Measurements from ENCODE around the gene RHOBTB1.

RHOBTB1 gene

GRCh38 chr10:60958892-60959601, 15.1 kb upstream of the RHOBTB1 start:
- Histone ChIP-seq H3K9me2 (replicated peaks; ENCODE audit: control insufficient read depth, low read length) (no peaks in the 10 kb centered on the region), H3F3A (ENCODE audit: control insufficient read depth, insufficient read depth) (no peaks in the 10 kb centered on the region), H3K4me1 (ENCODE audit: control insufficient read depth, low read length) (peaks cover 6% of the 10 kb centered on the region; the same call in 1 of the 2 replicates), H3K36me3 (ENCODE audit: control insufficient read depth, low read length) (no peaks in the 10 kb centered on the region), H3K4me3 (ENCODE audit: low read length) (no peak overlapping the region), H3K4me2 (ENCODE audit: low read length) (no peak overlapping the region), H3K27me3 (ENCODE audit: control insufficient read depth, low read length) (peaks cover 9% of the 10 kb centered on the region; the same call in 1 of the 2 replicates), H3K27ac (ENCODE audit: low read depth, low read length) (no peak overlapping the region), H3K79me2 (ENCODE audit: control insufficient read depth, low read length) (no peaks in the 10 kb centered on the region), H3K9me3 (ENCODE audit: control insufficient read depth, insufficient read depth, low read length) (no peaks in the 10 kb centered on the region), H4K20me1 (ENCODE audit: control insufficient read depth, insufficient read depth, low read depth, low read length) (no peaks in the 10 kb centered on the region)
- TF ChIP-seq CTCF (IDR thresholded peaks at IDR 0.05; ENCODE audit: low read depth, low read length, poor library complexity, severe bottlenecking) (no peak), EZH2phosphoT487 (IDR thresholded peaks at IDR 0.05; ENCODE audit: borderline replicate concordance, low read length) (no peak)

GRCh38 chr10:60957667-60958221, 13.8 kb upstream of the RHOBTB1 start:
- TF ChIP-seq EZH2phosphoT487 (IDR thresholded peaks at IDR 0.05; ENCODE audit: borderline replicate concordance, low read length) (no peak), CTCF (IDR thresholded peaks at IDR 0.05; ENCODE audit: low read depth, low read length, poor library complexity, severe bottlenecking) (no peak)
- Histone ChIP-seq H3K79me2 (ENCODE audit: control insufficient read depth, low read length) (no peaks in the 10 kb centered on the region), H3K9me3 (ENCODE audit: control insufficient read depth, insufficient read depth, low read length) (no peaks in the 10 kb centered on the region), H3K4me3 (ENCODE audit: low read length) (no peak overlapping the region), H3K4me2 (ENCODE audit: low read length) (no peak overlapping the region), H3K27ac (ENCODE audit: low read depth, low read length) (no peak overlapping the region), H3K9me2 (replicated peaks; ENCODE audit: control insufficient read depth, low read length) (no peaks in the 10 kb centered on the region), H3K27me3 (ENCODE audit: control insufficient read depth, low read length) (peaks cover 9% of the 10 kb centered on the region; the same call in 1 of the 2 replicates), H3K36me3 (ENCODE audit: control insufficient read depth, low read length) (no peaks in the 10 kb centered on the region), H3F3A (ENCODE audit: control insufficient read depth, insufficient read depth) (no peaks in the 10 kb centered on the region), H4K20me1 (ENCODE audit: control insufficient read depth, insufficient read depth, low read depth, low read length) (no peaks in the 10 kb centered on the region), H3K4me1 (ENCODE audit: control insufficient read depth, low read length) (peaks cover 6% of the 10 kb centered on the region; the same call in 1 of the 2 replicates)

GRCh38 chr10:60955957-60956425, 12.0 kb upstream of the RHOBTB1 start:
- Histone ChIP-seq H3K9me2 (replicated peaks; ENCODE audit: control insufficient read depth, low read length) (no peaks in the 10 kb centered on the region), H3K27ac (ENCODE audit: low read depth, low read length) (no peak overlapping the region), H3K4me1 (ENCODE audit: control insufficient read depth, low read length) (peaks cover 4% of the 10 kb centered on the region; the same call in 1 of the 2 replicates), H3F3A (ENCODE audit: control insufficient read depth, insufficient read depth) (no peaks in the 10 kb centered on the region), H3K27me3 (ENCODE audit: control insufficient read depth, low read length) (peaks cover 9% of the 10 kb centered on the region; the same call in 1 of the 2 replicates), H4K20me1 (ENCODE audit: control insufficient read depth, insufficient read depth, low read depth, low read length) (no peaks in the 10 kb centered on the region), H3K36me3 (ENCODE audit: control insufficient read depth, low read length) (no peaks in the 10 kb centered on the region), H3K4me2 (ENCODE audit: low read length) (no peak overlapping the region), H3K4me3 (ENCODE audit: low read length) (no peak overlapping the region), H3K79me2 (ENCODE audit: control insufficient read depth, low read length) (no peaks in the 10 kb centered on the region), H3K9me3 (ENCODE audit: control insufficient read depth, insufficient read depth, low read length) (no peaks in the 10 kb centered on the region)
- TF ChIP-seq EZH2phosphoT487 (IDR thresholded peaks at IDR 0.05; ENCODE audit: borderline replicate concordance, low read length), result no peak

- H4K20me1 ChIP-seq (ENCODE audit: control insufficient read depth, insufficient read depth, low read depth, low read length), result no peaks in the 10 kb centered on the region
- no peaks in the 10 kb centered on the region for H3K36me3 ChIP-seq (ENCODE audit: control insufficient read depth, low read length)
- H3K9me2 ChIP-seq (replicated peaks; ENCODE audit: control insufficient read depth, low read length), result no peaks in the 10 kb centered on the region
- H3K79me2 ChIP-seq (ENCODE audit: control insufficient read depth, low read length), result no peaks in the 10 kb centered on the region
- H3K27ac ChIP-seq (ENCODE audit: low read depth, low read length), result no peak overlapping the region
- no peak overlapping the region for H3K4me3 ChIP-seq (ENCODE audit: low read length)
- no peaks in the 10 kb centered on the region for H3F3A ChIP-seq (ENCODE audit: control insufficient read depth, insufficient read depth)
- H3K9me3 ChIP-seq (ENCODE audit: control insufficient read depth, insufficient read depth, low read length), result no peaks in the 10 kb centered on the region
- TF ChIP-seq EZH2phosphoT487 (IDR thresholded peaks at IDR 0.05; ENCODE audit: borderline replicate concordance, low read length) (no peak), CTCF (IDR thresholded peaks at IDR 0.05; ENCODE audit: low read depth, low read length, poor library complexity, severe bottlenecking) (no peak)
- H3K4me2 ChIP-seq (ENCODE audit: low read length), result no peak overlapping the region
- no peaks in the 10 kb centered on the region for H3K4me1 ChIP-seq (ENCODE audit: control insufficient read depth, low read length)
- peaks cover 12% of the 10 kb centered on the region for H3K27me3 ChIP-seq (ENCODE audit: control insufficient read depth, low read length)
Observed at GRCh38 chr10:60955316-60955715, 11.3 kb upstream of the RHOBTB1 start.

All from DOHH2 (cell line).